CD4-positive, alpha-beta memory T cell (primary cell): ENCODE data around the gene OXSR1. TPM values are rescaled to one million over a fixed set of nuclear protein-coding genes. Genes with fewer than 3 reads are reported as not detected.

Experiments used
- CTCF ChIA-PET: fragments of 350-600 bp; sonication (Branson Sonifier 250); formaldehyde crosslinking; loops from one replicate; lab custom pipeline; 2021; ENCODE audit warnings: inconsistent platforms; ENCODE audit not compliant: partially characterized antibody; lab: Charles Lee
- POLR2A ChIA-PET: fragments of 350-600 bp; sonication (Branson Sonifier 250); formaldehyde crosslinking; loops from one replicate; lab custom pipeline; 2021; ENCODE audit not compliant: partially characterized antibody; lab: Charles Lee
- DNase-seq, 5 donors: peaks; one replicate each; pipeline versions ENCODE4 v3.0.0 to v3.0.0-alpha.2; 2020 to 2022; ENCODE audit warnings: mixed read lengths in 1 of 5
- H3K27ac ChIP-seq: one replicate; pipeline ENCODE4 v1.7.0; 2013; ENCODE audit warnings: low read depth, low read length
- H3K27me3 ChIP-seq: 2 replicates; pipeline ENCODE4 v1.7.0; 2013; ENCODE audit warnings: mild to moderate bottlenecking, low read length, moderate library complexity; ENCODE audit not compliant: insufficient read depth
- H3K36me3 ChIP-seq: 2 replicates; pipeline ENCODE4 v1.7.0; 2013; ENCODE audit warnings: mild to moderate bottlenecking, low read length, moderate library complexity; ENCODE audit not compliant: insufficient read depth
- H3K4me1 ChIP-seq: 2 replicates; pipeline ENCODE4 v1.7.0; 2013; ENCODE audit warnings: mild to moderate bottlenecking, low read length, moderate library complexity; ENCODE audit not compliant: insufficient read depth
- H3K4me3 ChIP-seq, 2 donors: one replicate each; pipeline ENCODE4 v1.7.0; 2013; ENCODE audit warnings: low read length in 2 of 2, mild to moderate bottlenecking in 1 of 2
- H3K9me3 ChIP-seq, 2 donors: one replicate each; pipeline ENCODE4 v1.7.0; 2013; ENCODE audit warnings: low read length in 2 of 2, control low read depth in 1 of 2; ENCODE audit not compliant: control insufficient read depth in 1 of 2
- H3K27ac Mint-ChIP-seq, 7 donors: one replicate each; pipeline ENCODE4 v1.8.0; 2020 to 2021; ENCODE audit warnings: mixed read lengths in 7 of 7, mild to moderate bottlenecking in 6 of 7, inconsistent platforms in 3 of 7, moderate library complexity in 3 of 7
- H3K27me3 Mint-ChIP-seq, 2 donors: one replicate each; pipeline ENCODE4 v1.8.0; 2020 to 2021; ENCODE audit warnings: mixed read lengths in 2 of 2
- H3K36me3 Mint-ChIP-seq, 2 donors: one replicate each; pipeline ENCODE4 v1.8.0; 2020 to 2021; ENCODE audit warnings: mixed read lengths in 2 of 2, inconsistent platforms in 1 of 2, mild to moderate bottlenecking in 1 of 2
- H3K4me1 Mint-ChIP-seq, 4 donors: one replicate each; pipeline ENCODE4 v1.8.0; 2020 to 2021; ENCODE audit warnings: mixed read lengths in 4 of 4, mild to moderate bottlenecking in 1 of 4
- H3K4me3 Mint-ChIP-seq, 8 donors: one replicate each; pipeline ENCODE4 v1.8.0; 2020 to 2021; ENCODE audit warnings: mixed read lengths in 8 of 8, mild to moderate bottlenecking in 7 of 8, moderate library complexity in 6 of 8, inconsistent platforms in 3 of 8
- H3K9me3 Mint-ChIP-seq, 8 donors: one replicate each; pipeline ENCODE4 v1.8.0; 2020 to 2021; ENCODE audit warnings: mixed read lengths in 8 of 8, mild to moderate bottlenecking in 5 of 8, inconsistent platforms in 3 of 8, moderate library complexity in 1 of 8
- intact Hi-C: fragments of 100-400 bp; cut with micrococcal nuclease; formaldehyde crosslinking; loops from one replicate; pipeline ENCODE4 v1.15.1; 2023
- polyA plus RNA-seq, 2 donors: library from polyadenylated mRNA; unstranded; fragments of 300-500 nt; fragmentation: Illumina TruSeq; gene quantifications; one replicate each; pipeline ENCODE4 v1.2.3, GENCODE V29; 2021
- total RNA-seq, 2 experiments: library from RNA; stranded (reverse); gene quantifications; one replicate each; pipeline ENCODE4 v1.2.3, GENCODE V29; 2021

The OXSR1 gene
- total and polyA plus RNA-seq, 4 experiments from 2014 or later = 13.3 to 43.9 (median 28.8) TPM

GRCh38 chr3:38219609-38220197, 54.4 kb downstream of the OXSR1 start:
- H3K9me3 Mint-ChIP-seq = no peaks in the 10 kb centered on the region
- Histone ChIP-seq H3K27ac (no peak overlapping the region), H3K9me3 (no peaks in the 10 kb centered on the region), H3K36me3 (peaks cover 22% of the 10 kb centered on the region), H3K4me3 (no peak overlapping the region), H3K27me3 (no peaks in the 10 kb centered on the region), H3K4me1 (no peaks in the 10 kb centered on the region)
- H3K27me3 Mint-ChIP-seq = no peaks in the 10 kb centered on the region
- no peak for DNase-seq
- no peak overlapping the region for H3K27ac Mint-ChIP-seq
- no peak overlapping the region for H3K4me3 Mint-ChIP-seq
- intact Hi-C loops = no loop called here
- peaks cover 6 to 11% (median 7%) of the 10 kb centered on the region in 4 donors for H3K4me1 Mint-ChIP-seq
- CTCF ChIA-PET = interaction anchor here (1.5 kb wide), 1 partner anchor 9 kb away, joined by 4 read pairs; no protein-coding TSS in a partner anchor
- POLR2A ChIA-PET = no interaction called here
- peaks cover 40 to 50% of the 10 kb centered on the region in 2 donors for H3K36me3 Mint-ChIP-seq

GRCh38 chr3:38221005-38221404, 55.7 kb downstream of the OXSR1 start:
- peaks cover 25% of the 10 kb centered on the region for H3K36me3 ChIP-seq
- peak overlapping the region in 2 of 7 donors; percentile 0 to 37 for H3K27ac Mint-ChIP-seq

GRCh38 chr3:38222032-38222634, 56.8 kb downstream of the OXSR1 start:
- DNase-seq = no peak
- Histone ChIP-seq H3K27me3 (no peaks in the 10 kb centered on the region), H3K4me1 (no peaks in the 10 kb centered on the region), H3K9me3 (no peaks in the 10 kb centered on the region), H3K27ac (no peak overlapping the region), H3K4me3 (no peak overlapping the region), H3K36me3 (peaks cover 17% of the 10 kb centered on the region)
- no peaks in the 10 kb centered on the region for H3K9me3 Mint-ChIP-seq
- H3K36me3 Mint-ChIP-seq = peaks cover 39 to 55% of the 10 kb centered on the region in 2 donors
- ChIA-PET CTCF (interaction anchor here (1.0 kb wide), 1 partner anchor 10 kb away, joined by 3 read pairs; no protein-coding TSS in a partner anchor), POLR2A (no interaction called here)
- H3K27ac Mint-ChIP-seq = peak overlapping the region in 1 of 7 donors; percentile 53
- intact Hi-C loops = no loop called here
- no peaks in the 10 kb centered on the region for H3K27me3 Mint-ChIP-seq
- H3K4me3 Mint-ChIP-seq = peak overlapping the region in 1 of 8 donors; percentile 53
- H3K4me1 Mint-ChIP-seq = peaks cover 0 to 11% (median 5%) of the 10 kb centered on the region in 4 donors

More at GRCh38 chr3:38221005-38221404, 55.7 kb downstream of the OXSR1 start:
- DNase-seq = no peak
- H3K4me3 Mint-ChIP-seq = no peak overlapping the region
- Histone ChIP-seq H3K4me3 (no peak overlapping the region), H3K27me3 (no peaks in the 10 kb centered on the region), H3K4me1 (no peaks in the 10 kb centered on the region), H3K9me3 (no peaks in the 10 kb centered on the region), H3K27ac (no peak overlapping the region)
- H3K9me3 Mint-ChIP-seq = no peaks in the 10 kb centered on the region
- no peaks in the 10 kb centered on the region for H3K27me3 Mint-ChIP-seq
- H3K36me3 Mint-ChIP-seq = peaks cover 45 to 60% of the 10 kb centered on the region in 2 donors
- H3K4me1 Mint-ChIP-seq = peaks cover 6 to 11% (median 7%) of the 10 kb centered on the region in 4 donors
- ChIA-PET POLR2A (interaction anchor here (0.6 kb wide), 1 partner anchor 54 kb away, joined by 4 read pairs; no protein-coding TSS in a partner anchor), CTCF (no interaction called here)
- intact Hi-C loops = no loop called here

GRCh38 chr3:38224357-38224756, 59.0 kb downstream of the OXSR1 start:
- Mint-ChIP-seq H3K9me3 (no peaks in the 10 kb centered on the region), H3K4me3 (no peak overlapping the region), H3K36me3 (peaks cover 42 to 58% of the 10 kb centered on the region in 2 donors), H3K27ac (no peak overlapping the region), H3K4me1 (peaks cover 0 to 5% (median under 1%) of the 10 kb centered on the region in 4 donors), H3K27me3 (no peaks in the 10 kb centered on the region)
- Histone ChIP-seq H3K4me3 (no peak overlapping the region), H3K9me3 (no peaks in the 10 kb centered on the region), H3K36me3 (peaks cover 26% of the 10 kb centered on the region), H3K27ac (no peak overlapping the region), H3K4me1 (no peaks in the 10 kb centered on the region), H3K27me3 (no peaks in the 10 kb centered on the region)
- POLR2A ChIA-PET = no interaction called here
- intact Hi-C loops = no loop called here
- no peak for DNase-seq
- CTCF ChIA-PET = no interaction called here

- POLR2A ChIA-PET = no interaction called here
- Mint-ChIP-seq H3K27me3 (no peaks in the 10 kb centered on the region), H3K9me3 (no peaks in the 10 kb centered on the region), H3K27ac (no peak overlapping the region), H3K4me3 (no peak overlapping the region), H3K36me3 (peaks cover 56 to 67% of the 10 kb centered on the region in 2 donors), H3K4me1 (no peaks in the 10 kb centered on the region)
- H3K4me1 ChIP-seq = no peaks in the 10 kb centered on the region
- H3K4me3 ChIP-seq = no peak overlapping the region
- DNase-seq = no peak
- no peaks in the 10 kb centered on the region for H3K9me3 ChIP-seq
- H3K27me3 ChIP-seq = no peaks in the 10 kb centered on the region
- intact Hi-C loops = no loop called here
- CTCF ChIA-PET = no interaction called here
- H3K27ac ChIP-seq = no peak overlapping the region
- H3K36me3 ChIP-seq = peaks cover 33% of the 10 kb centered on the region
Observed at GRCh38 chr3:38226273-38226672, 60.9 kb downstream of the OXSR1 start.

- no peak for DNase-seq
- no peaks in the 10 kb centered on the region for H3K9me3 Mint-ChIP-seq
- H3K36me3 ChIP-seq = peaks cover 31% of the 10 kb centered on the region
- no peaks in the 10 kb centered on the region for H3K27me3 ChIP-seq
- no peak overlapping the region for H3K4me3 Mint-ChIP-seq
- ChIA-PET POLR2A (no interaction called here), CTCF (no interaction called here)
- no peaks in the 10 kb centered on the region for H3K4me1 ChIP-seq
- peaks cover 55 to 63% of the 10 kb centered on the region in 2 donors for H3K36me3 Mint-ChIP-seq
- H3K27ac ChIP-seq = no peak overlapping the region
- intact Hi-C loops = loop anchor here (2.0 kb wide), 1 partner anchor 17 kb away; no protein-coding TSS in a partner anchor
- no peak overlapping the region for H3K4me3 ChIP-seq
- no peaks in the 10 kb centered on the region for H3K9me3 ChIP-seq
- H3K4me1 Mint-ChIP-seq = no peaks in the 10 kb centered on the region
- H3K27me3 Mint-ChIP-seq = no peaks in the 10 kb centered on the region
- H3K27ac Mint-ChIP-seq = no peak overlapping the region
Observed at GRCh38 chr3:38227989-38228388, 62.7 kb downstream of the OXSR1 start.

GRCh38 chr3:38229036-38229435, 63.7 kb downstream of the OXSR1 start:
- intact Hi-C loops = loop anchor here (2.0 kb wide), 1 partner anchor 16 kb away; no protein-coding TSS in a partner anchor
- Mint-ChIP-seq H3K4me3 (no peak overlapping the region), H3K4me1 (peaks cover 0 to 3% (median 0%) of the 10 kb centered on the region in 4 donors), H3K9me3 (no peaks in the 10 kb centered on the region), H3K27me3 (no peaks in the 10 kb centered on the region), H3K36me3 (peaks cover 61 to 67% of the 10 kb centered on the region in 2 donors), H3K27ac (no peak overlapping the region)
- peaks cover 28% of the 10 kb centered on the region for H3K36me3 ChIP-seq
- no peak overlapping the region for H3K27ac ChIP-seq
- CTCF ChIA-PET = no interaction called here
- no peak for DNase-seq
- POLR2A ChIA-PET = no interaction called here
- no peaks in the 10 kb centered on the region for H3K27me3 ChIP-seq
- no peak overlapping the region for H3K4me3 ChIP-seq
- no peaks in the 10 kb centered on the region for H3K9me3 ChIP-seq
- no peaks in the 10 kb centered on the region for H3K4me1 ChIP-seq
